Activated naive CD8-positive, alpha-beta T cell (primary cell): ENCODE data around the gene FRS3.
"Not testable (repeated sequence)": the region's sequence is repeated elsewhere in the genome, so short reads cannot be mapped to it uniquely, and the experiment has no call there.

Experiments
- H3K27ac Mint-ChIP-seq: one replicate; pipeline ENCODE4 v1.8.0; 2021; ENCODE audit warnings: mixed read lengths
- H3K27me3 Mint-ChIP-seq: one replicate; pipeline ENCODE4 v1.8.0; 2021; ENCODE audit warnings: mixed read lengths
- H3K36me3 Mint-ChIP-seq: one replicate; pipeline ENCODE4 v1.8.0; 2021; ENCODE audit warnings: mixed read lengths
- H3K4me1 Mint-ChIP-seq: one replicate; pipeline ENCODE4 v1.8.0; 2021; ENCODE audit warnings: low read depth, mixed read lengths
- H3K4me3 Mint-ChIP-seq: one replicate; pipeline ENCODE4 v1.8.0; 2021; ENCODE audit warnings: mild to moderate bottlenecking, mixed read lengths
- H3K9me3 Mint-ChIP-seq: one replicate; pipeline ENCODE4 v1.8.0; 2021; ENCODE audit warnings: low read depth, mixed read lengths

The FRS3 gene

GRCh38 chr6:41767112-41767833, 12.4 kb downstream of the FRS3 start:
- Mint-ChIP-seq H3K27me3 (no peaks in the 10 kb centered on the region), H3K4me1 (no peaks in the 10 kb centered on the region), H3K36me3 (peaks cover 4% of the 10 kb centered on the region), H3K27ac (no peak overlapping the region), H3K4me3 (no peak overlapping the region), H3K9me3 (no peaks in the 10 kb centered on the region)

DNA sequence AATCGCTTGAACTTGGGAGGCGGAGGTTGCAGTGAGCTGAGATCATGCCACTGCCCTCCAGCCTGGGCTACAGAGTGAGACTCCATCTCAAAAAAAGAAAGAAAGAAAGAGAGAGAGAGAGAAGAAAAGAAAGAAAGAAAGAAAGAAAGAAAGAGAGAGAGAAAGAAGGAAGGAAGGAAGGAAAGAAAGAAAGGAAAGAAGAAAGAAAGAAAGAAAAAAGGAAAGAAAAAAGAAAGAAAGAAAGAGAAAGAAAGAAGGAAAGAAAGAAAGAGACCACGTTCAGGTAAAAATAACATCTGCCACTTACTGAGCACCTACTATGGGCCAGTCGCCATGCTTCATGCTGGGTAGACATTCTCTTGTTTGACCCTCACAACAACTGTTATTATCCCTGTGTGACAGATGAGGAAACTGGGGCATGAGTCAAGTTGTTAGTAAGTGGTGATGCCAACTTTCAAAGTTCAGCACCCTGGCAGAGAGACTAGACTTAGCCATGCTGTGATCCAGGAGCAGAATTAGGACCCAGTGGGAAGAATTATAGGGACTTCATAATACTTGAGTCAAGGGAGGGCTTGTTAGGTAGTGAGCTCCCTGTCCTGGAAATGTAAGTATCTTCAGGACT, 13.5 kb downstream of the FRS3 start:
- H3K4me3 Mint-ChIP-seq, H3K27ac Mint-ChIP-seq, H3K36me3 Mint-ChIP-seq, H3K4me1 Mint-ChIP-seq, H3K9me3 Mint-ChIP-seq, H3K27me3 Mint-ChIP-seq: not testable (repeated sequence)

DNA sequence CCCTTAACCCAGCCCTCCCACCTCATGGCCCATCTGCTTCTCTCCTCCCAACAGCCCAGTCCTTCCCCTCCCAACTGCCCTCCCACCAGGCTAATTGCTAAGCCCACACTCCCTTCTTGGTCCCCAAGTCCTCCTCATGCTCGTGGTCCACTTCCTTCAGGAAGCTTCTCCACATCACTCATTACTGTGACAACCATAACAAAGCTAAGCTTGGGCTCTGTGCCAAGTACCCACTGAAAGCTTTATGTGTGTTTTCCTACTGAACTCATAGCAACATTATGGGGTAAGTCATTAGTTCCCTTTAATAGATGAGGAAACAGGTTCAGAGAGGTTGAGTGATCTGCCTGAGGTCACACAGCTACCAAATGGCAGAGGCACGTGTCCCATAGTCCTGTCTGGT, 16.2 kb downstream of the FRS3 start:
- Mint-ChIP-seq H3K36me3 (peaks cover 2% of the 10 kb centered on the region), H3K4me1 (no peaks in the 10 kb centered on the region), H3K27me3 (no peaks in the 10 kb centered on the region), H3K4me3 (no peak overlapping the region), H3K9me3 (no peaks in the 10 kb centered on the region), H3K27ac (no peak overlapping the region)

DNA sequence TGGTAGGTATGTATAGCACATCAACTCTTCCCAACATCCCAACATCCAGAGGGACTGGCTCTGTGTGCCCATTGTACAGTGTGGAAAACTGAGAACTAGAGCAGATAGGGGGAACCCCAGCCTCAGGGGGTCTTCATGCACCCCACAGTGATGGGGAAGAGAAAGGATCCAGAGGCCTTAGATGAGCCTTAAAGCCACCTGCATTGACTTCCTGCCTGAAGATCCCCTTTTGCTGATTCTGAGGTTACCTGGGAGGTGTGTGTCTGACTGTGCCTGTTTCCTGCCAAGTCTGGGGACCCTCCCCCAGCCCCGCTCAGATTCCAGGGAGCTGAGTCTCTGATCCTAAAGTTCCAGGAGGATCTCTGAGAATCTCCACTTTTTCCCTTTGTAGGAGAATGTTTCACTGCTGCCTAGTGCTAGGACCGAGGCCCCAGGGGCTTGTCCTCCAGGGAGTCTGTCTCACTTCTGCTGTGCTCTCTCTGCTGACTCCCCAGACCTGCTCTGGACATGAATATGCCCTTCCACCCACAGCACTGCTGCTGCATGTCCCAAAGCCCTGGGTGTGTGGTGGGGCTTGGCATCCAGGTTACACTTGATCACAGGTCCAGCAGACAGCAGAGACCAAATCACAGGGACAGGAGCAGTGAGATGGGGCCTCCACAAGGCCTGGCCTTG, 19.7 kb downstream of the FRS3 start:
- Mint-ChIP-seq H3K36me3 (peaks cover 2% of the 10 kb centered on the region), H3K27ac (no peak overlapping the region), H3K27me3 (no peaks in the 10 kb centered on the region), H3K9me3 (no peaks in the 10 kb centered on the region), H3K4me3 (no peak overlapping the region), H3K4me1 (peaks cover 1% of the 10 kb centered on the region)

GRCh38 chr6:41759106-41759904, 20.4 kb downstream of the FRS3 start:
- H3K9me3 Mint-ChIP-seq, result no peaks in the 10 kb centered on the region
- H3K4me1 Mint-ChIP-seq, result peaks cover 1% of the 10 kb centered on the region
- H3K4me3 Mint-ChIP-seq, result no peak overlapping the region
- no peak overlapping the region for H3K27ac Mint-ChIP-seq
- H3K27me3 Mint-ChIP-seq, result no peaks in the 10 kb centered on the region
- peaks cover 2% of the 10 kb centered on the region for H3K36me3 Mint-ChIP-seq

- H3K36me3 Mint-ChIP-seq, result peaks cover 2% of the 10 kb centered on the region
- no peak overlapping the region for H3K4me3 Mint-ChIP-seq
- no peak overlapping the region for H3K27ac Mint-ChIP-seq
- peaks cover 1% of the 10 kb centered on the region for H3K4me1 Mint-ChIP-seq
- no peaks in the 10 kb centered on the region for H3K27me3 Mint-ChIP-seq
- H3K9me3 Mint-ChIP-seq, result no peaks in the 10 kb centered on the region
These were observed 21.1 kb downstream of the FRS3 start for GRCh38 chr6:41758641-41759035.

- Mint-ChIP-seq H3K4me3 (no peak overlapping the region), H3K4me1 (peaks cover 1% of the 10 kb centered on the region), H3K9me3 (no peaks in the 10 kb centered on the region), H3K36me3 (peaks cover 2% of the 10 kb centered on the region), H3K27me3 (no peaks in the 10 kb centered on the region), H3K27ac (no peak overlapping the region)
These were observed 21.6 kb downstream of the FRS3 start for GRCh38 chr6:41757931-41758640.

DNA sequence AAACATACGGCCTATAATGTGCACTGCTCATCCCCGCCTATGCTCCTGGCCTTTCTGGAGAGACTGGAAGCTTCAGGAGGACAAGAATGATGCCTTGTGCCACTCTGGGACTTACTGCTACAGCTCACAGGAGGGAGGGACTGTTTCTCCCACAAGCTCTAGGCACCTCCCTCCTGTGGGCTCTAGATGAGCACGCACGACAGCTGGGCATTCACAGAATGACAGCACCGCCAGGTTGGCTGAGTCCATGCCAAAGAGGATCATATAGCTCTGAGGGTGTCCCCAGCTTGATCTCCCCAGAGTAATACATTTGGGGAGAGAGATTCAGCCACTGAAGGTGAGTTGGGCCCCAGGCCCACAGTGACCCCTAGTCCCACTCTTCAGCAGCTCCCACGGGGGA, 22.4 kb downstream of the FRS3 start:
- Mint-ChIP-seq H3K9me3 (no peaks in the 10 kb centered on the region), H3K4me3 (no peak overlapping the region), H3K27me3 (no peaks in the 10 kb centered on the region), H3K4me1 (peaks cover 1% of the 10 kb centered on the region), H3K27ac (no peak overlapping the region), H3K36me3 (no peaks in the 10 kb centered on the region)

DNA sequence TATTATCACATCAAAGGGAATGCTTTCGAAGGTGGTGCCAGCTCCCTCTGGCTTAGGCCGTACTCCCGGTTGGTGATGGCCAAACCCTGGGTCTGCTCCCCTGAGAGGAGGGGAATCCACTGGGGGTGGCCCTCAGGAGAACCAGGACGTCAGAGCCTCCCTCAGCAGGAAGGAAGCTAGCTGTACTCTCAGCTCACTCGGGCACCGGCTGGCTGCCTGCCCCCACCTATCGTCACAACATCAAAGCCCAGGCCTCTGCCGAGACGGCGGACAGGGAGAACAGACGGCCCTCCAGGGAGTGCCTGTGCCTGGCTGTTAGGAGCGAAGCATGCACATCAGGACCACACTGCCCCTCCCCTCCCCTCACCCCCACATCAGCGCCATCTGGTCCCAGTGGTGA, 23.3 kb downstream of the FRS3 start:
- Mint-ChIP-seq H3K9me3 (no peaks in the 10 kb centered on the region), H3K4me3 (no peak overlapping the region), H3K27ac (no peak overlapping the region), H3K27me3 (no peaks in the 10 kb centered on the region), H3K4me1 (peaks cover 1% of the 10 kb centered on the region), H3K36me3 (no peaks in the 10 kb centered on the region)

- Mint-ChIP-seq H3K27me3 (no peaks in the 10 kb centered on the region), H3K27ac (no peak overlapping the region), H3K9me3 (no peaks in the 10 kb centered on the region), H3K4me1 (peaks cover 1% of the 10 kb centered on the region), H3K4me3 (no peak overlapping the region), H3K36me3 (no peaks in the 10 kb centered on the region)
These were observed 23.8 kb downstream of the FRS3 start for GRCh38 chr6:41755895-41756294.

- Mint-ChIP-seq H3K4me1 (no peaks in the 10 kb centered on the region), H3K27me3 (no peaks in the 10 kb centered on the region), H3K27ac (no peak overlapping the region), H3K4me3 (no peak overlapping the region), H3K36me3 (no peaks in the 10 kb centered on the region), H3K9me3 (no peaks in the 10 kb centered on the region)
These were observed 29.3 kb downstream of the FRS3 start for GRCh38 chr6:41750374-41750773.

DNA sequence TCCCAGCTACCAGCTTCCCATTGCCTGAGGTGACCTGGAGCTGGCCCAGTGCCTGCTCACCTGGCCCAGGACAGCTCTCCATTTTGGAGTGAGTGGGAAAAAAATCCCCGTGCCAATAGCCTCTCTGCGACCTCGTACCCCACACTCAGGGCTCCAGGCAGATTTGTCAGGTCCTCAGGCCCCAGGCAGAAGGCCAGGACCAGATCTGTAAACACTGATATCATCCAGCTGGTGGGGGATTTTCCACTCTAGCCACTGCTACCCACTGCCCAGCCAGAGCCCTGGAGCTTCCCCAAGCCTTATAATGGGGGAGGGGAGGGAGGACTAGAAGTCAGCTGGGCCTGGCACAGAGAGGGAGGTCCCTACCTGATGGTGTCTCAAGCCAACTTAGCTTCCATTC, 31.2 kb downstream of the FRS3 start:
- Mint-ChIP-seq H3K4me1 (no peaks in the 10 kb centered on the region), H3K27ac (no peak overlapping the region), H3K4me3 (no peak overlapping the region), H3K9me3 (no peaks in the 10 kb centered on the region), H3K27me3 (no peaks in the 10 kb centered on the region), H3K36me3 (no peaks in the 10 kb centered on the region)

DNA sequence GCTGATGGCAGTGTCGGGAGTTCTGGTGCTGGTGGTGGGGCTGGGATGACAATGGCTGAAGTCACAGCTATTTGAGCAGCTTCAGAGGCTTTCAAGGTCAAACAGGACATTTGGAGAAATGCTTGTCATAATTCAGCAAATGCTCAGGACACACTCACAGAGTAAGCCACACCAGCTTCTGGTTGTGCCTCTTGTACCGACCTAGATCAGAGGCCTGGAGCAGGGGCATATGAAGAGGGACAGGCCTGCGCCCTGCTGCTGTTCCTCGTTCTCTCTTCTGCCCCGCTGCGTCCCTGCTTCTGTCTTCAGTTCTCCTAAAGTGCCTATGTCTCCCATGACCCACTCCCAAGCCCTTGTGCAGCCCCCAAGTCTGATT, 31.6 kb downstream of the FRS3 start:
- Mint-ChIP-seq H3K36me3 (no peaks in the 10 kb centered on the region), H3K4me3 (no peak overlapping the region), H3K27ac (no peak overlapping the region), H3K4me1 (no peaks in the 10 kb centered on the region), H3K27me3 (no peaks in the 10 kb centered on the region), H3K9me3 (no peaks in the 10 kb centered on the region)

DNA sequence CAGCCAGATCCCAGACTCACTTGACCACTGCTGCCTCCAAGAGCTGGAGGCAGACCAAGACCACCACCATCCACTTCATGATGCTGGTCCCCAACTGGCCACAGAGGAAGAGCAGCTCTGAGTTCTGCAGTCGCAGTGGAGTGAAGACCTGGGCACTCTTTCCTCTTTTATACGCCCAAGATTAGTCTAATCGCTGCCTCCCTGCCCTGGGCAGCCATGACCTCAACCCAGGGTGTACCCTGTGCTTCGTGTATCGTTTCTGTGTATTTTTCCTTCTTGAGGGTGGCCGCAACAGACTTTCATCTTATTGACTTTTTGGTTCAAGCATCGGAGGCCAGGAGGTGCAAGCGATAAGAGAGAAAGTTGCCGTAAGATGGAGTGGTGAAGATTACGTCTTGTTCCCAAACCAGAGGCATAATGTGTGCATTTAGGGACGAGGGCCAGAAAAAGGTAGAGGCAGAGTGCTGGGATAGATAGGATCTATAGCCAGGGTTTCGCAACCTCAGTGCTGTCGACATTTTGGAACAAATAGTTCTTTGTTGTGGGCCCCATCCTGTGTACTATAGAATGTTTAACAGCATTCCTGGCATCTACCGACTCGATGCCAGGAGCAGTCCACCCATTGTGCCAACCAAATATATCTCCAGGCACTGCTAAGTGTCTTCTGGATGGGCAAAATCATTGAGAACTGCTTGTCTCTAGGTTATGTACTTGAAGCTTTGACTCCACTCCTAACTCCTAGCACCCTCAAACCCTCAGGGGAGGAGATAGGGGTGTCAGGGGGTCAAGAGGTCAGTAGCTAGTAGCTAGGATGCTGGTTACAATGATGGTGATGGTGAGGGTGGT, 32.2 kb downstream of the FRS3 start, which contains the start of gene PGC:
TSS of gene PGC (minus strand) at position 142 of the 846 bp plus-strand sequence. CDS start at position 79, 63 bp downstream.
- H3K27ac Mint-ChIP-seq, result no peak within 1 kb of the TSS
- no peaks in the 10 kb centered on the region for H3K36me3 Mint-ChIP-seq
- H3K4me3 Mint-ChIP-seq, result no peak within 1 kb of the TSS
- no peaks in the 10 kb centered on the region for H3K9me3 Mint-ChIP-seq
- H3K27me3 Mint-ChIP-seq, result no peaks in the 10 kb centered on the region
- no peaks in the 10 kb centered on the region for H3K4me1 Mint-ChIP-seq
